ENCODE data around the gene USP20. TPM values are rescaled to one million over a fixed set of nuclear protein-coding genes. Genes with fewer than 3 reads are reported as not detected.

Gene USP20
- total and polyA plus RNA-seq, 2 donors (not counting 3 experiments of a cell fraction or from before 2014, with no cell fraction given) = 13.4 to 25.9 TPM

DNA sequence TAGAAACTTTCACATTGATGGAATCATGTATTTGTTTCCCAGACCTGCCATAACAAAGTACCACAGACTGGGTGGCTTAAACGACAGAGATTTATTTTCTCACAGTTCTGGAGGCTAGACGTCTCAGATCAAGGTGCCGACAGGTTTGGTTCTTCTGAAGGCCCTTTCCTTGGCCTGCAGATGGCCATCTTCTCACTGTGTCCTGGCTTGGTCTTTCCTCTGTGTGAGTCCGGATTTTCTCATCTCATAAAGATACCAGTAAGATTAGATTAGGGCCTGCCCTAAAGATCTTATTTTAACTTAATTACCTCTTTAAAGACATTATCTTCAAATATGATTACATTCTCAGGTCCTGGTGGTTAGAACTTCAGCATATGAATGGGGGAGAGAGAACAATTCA is 5.8 kb downstream of the USP20 start:
- no peaks in the 10 kb centered on the region for H3K9me3 ChIP-seq (replicated peaks; ENCODE audit: control insufficient read depth, insufficient read depth, low read length)
- no TSS peak for BruUV-seq (replicated peaks)
- H3K9ac ChIP-seq (replicated peaks; ENCODE audit: extremely low read depth, insufficient read depth, low read length) = no peak overlapping the region
- no peak overlapping the region for H2AFZ ChIP-seq (ENCODE audit: low read depth, low read length)
- no peak for TF ChIP-seq JUN (IDR thresholded peaks at IDR 0.05; ENCODE audit: borderline replicate concordance, insufficient read depth, insufficient read length, low read depth)
- no peak for TF ChIP-seq FOS (IDR thresholded peaks at IDR 0.05; ENCODE audit: borderline replicate concordance, insufficient read depth, low read length)
- TF ChIP-seq MYC (IDR thresholded peaks at IDR 0.05; ENCODE audit: low read depth, low read length) = no peak
- no peak for TF ChIP-seq CTCF (IDR thresholded peaks at IDR 0.05; ENCODE audit: extremely low read depth in 1 of 2, insufficient read depth in 1 of 2, low read depth in 1 of 2, low read length in 2 of 2)
- TF ChIP-seq MAX (IDR thresholded peaks at IDR 0.05; ENCODE audit: insufficient read depth, insufficient read length) = no peak
- no peak for TF ChIP-seq GATA2 (IDR thresholded peaks at IDR 0.05; ENCODE audit: insufficient read depth, insufficient read length, low read depth, low read length)
- TF ChIP-seq EZH2 (IDR thresholded peaks at IDR 0.05; ENCODE audit: borderline replicate concordance, low read depth, low read length, severe bottlenecking) = no peak
- TF ChIP-seq POLR2A (IDR thresholded peaks at IDR 0.05; ENCODE audit: low read depth, low read length) = no peak
- no peak for TF ChIP-seq POLR2AphosphoS5 (IDR thresholded peaks at IDR 0.05; ENCODE audit: insufficient read depth, low read depth, low read length)
- H3K27me3 ChIP-seq (ENCODE audit: control insufficient read depth in 2 of 2, insufficient read depth in 2 of 2, low read length in 2 of 2) = no peaks in the 10 kb centered on the region
- H4K20me1 ChIP-seq (replicated peaks; ENCODE audit: control insufficient read depth, extremely low read depth, insufficient read depth, low read length) = no peaks in the 10 kb centered on the region
- no peak overlapping the region for H3K4me3 ChIP-seq (replicated peaks in 1 of 3; ENCODE audit: insufficient read depth in 1 of 3, low read depth in 1 of 3, low read length in 3 of 3)
- H3K36me3 ChIP-seq (ENCODE audit: control insufficient read depth in 2 of 2, extremely low read depth in 1 of 2, insufficient read depth in 2 of 2, low read length in 2 of 2) = no peaks in the 10 kb centered on the region
- H3K9me1 ChIP-seq (replicated peaks; ENCODE audit: control insufficient read depth, extremely low read depth, insufficient read depth, low read length) = no peaks in the 10 kb centered on the region
- no peak overlapping the region for H3K4me2 ChIP-seq (ENCODE audit: insufficient read depth, low read length)
- DNase-seq (ENCODE audit: low read depth, low spot score) = no peak
- POLR2A ChIA-PET = no interaction called here
- CTCF ChIA-PET = interaction anchor here (0.6 to 0.7 kb wide), 2 partner anchors 20 to 206 kb away, joined by 3 read pairs; no protein-coding TSS in a partner anchor
- dilution Hi-C loops (cut with MboI; ENCODE audit: extremely low pct_ligation_motif_present, low sequenced_read_pairs) = no loop called here
- H3K4me1 ChIP-seq (ENCODE audit: control insufficient read depth, extremely low read depth, insufficient read depth, low read length) = peaks cover 8% of the 10 kb centered on the region
- FAIRE-seq = peak; percentile 48
- intact Hi-C loops (cut with micrococcal nuclease) = no loop called here
- H3K27ac ChIP-seq (ENCODE audit: insufficient read depth, low read depth, low read length) = no peak overlapping the region
- no peaks in the 10 kb centered on the region for H3K79me2 ChIP-seq (ENCODE audit: control insufficient read depth, insufficient read depth, low read length)
